ENCODE measurements around the gene PCDHGB2.

DNA sequence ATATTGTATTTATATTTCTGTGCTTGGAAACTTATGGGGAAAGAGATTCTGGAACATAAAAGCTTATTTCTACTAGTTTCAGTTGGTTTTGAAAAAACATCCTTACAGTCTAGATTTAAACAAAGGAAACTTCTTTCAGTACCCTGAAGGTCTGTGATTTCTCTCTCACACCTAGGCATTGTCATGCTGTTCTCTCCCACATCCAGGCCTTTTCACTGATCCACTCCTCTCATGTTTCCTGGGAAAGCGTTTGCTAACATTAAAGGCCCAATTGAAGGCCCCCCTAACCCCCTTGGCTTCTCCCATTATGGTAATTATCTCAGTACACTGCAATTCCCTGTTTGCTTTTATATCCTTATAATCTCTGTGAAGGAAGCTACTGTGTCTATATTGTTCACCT, 17.0 kb upstream of the PCDHGB2 start:
- TF ChIP-seq, protein P1, sequence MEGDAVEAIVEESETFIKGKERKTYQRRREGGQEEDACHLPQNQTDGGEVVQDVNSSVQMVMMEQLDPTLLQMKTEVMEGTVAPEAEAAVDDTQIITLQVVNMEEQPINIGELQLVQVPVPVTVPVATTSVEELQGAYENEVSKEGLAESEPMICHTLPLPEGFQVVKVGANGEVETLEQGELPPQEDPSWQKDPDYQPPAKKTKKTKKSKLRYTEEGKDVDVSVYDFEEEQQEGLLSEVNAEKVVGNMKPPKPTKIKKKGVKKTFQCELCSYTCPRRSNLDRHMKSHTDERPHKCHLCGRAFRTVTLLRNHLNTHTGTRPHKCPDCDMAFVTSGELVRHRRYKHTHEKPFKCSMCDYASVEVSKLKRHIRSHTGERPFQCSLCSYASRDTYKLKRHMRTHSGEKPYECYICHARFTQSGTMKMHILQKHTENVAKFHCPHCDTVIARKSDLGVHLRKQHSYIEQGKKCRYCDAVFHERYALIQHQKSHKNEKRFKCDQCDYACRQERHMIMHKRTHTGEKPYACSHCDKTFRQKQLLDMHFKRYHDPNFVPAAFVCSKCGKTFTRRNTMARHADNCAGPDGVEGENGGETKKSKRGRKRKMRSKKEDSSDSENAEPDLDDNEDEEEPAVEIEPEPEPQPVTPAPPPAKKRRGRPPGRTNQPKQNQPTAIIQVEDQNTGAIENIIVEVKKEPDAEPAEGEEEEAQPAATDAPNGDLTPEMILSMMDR (IDR thresholded peaks at IDR 0.05; ENCODE audit: poor library complexity), result no peak
- TF ChIP-seq EZH2 (IDR thresholded peaks at IDR 0.05; ENCODE audit: borderline replicate concordance), result no peak

All from hepatocyte (in vitro differentiated cells).